GM19099 (cell line): ENCODE results near the gene TMEM238L.

Experiments
- POLR2A ChIP-seq: IDR thresholded peaks from 3 replicates; pipeline ENCODE4 v1.6.1; 2011; ENCODE audit warnings: low read depth; ENCODE audit not compliant: insufficient read length; ENCODE audit errors: extremely low read depth

TMEM238L gene

GRCh38 chr17:10814075-10814474 is 10.2 kb upstream of the TMEM238L start:
- no peak for TF ChIP-seq POLR2A

GRCh38 chr17:10812674-10813073 is 8.8 kb upstream of the TMEM238L start:
- no peak for TF ChIP-seq POLR2A

- TF ChIP-seq POLR2A: no peak
These were observed 5.7 kb upstream of the TMEM238L start for GRCh38 chr17:10809605-10810004.

- no peak for TF ChIP-seq POLR2A
These were observed 3.8 kb upstream of the TMEM238L start for GRCh38 chr17:10807704-10808128.

DNA sequence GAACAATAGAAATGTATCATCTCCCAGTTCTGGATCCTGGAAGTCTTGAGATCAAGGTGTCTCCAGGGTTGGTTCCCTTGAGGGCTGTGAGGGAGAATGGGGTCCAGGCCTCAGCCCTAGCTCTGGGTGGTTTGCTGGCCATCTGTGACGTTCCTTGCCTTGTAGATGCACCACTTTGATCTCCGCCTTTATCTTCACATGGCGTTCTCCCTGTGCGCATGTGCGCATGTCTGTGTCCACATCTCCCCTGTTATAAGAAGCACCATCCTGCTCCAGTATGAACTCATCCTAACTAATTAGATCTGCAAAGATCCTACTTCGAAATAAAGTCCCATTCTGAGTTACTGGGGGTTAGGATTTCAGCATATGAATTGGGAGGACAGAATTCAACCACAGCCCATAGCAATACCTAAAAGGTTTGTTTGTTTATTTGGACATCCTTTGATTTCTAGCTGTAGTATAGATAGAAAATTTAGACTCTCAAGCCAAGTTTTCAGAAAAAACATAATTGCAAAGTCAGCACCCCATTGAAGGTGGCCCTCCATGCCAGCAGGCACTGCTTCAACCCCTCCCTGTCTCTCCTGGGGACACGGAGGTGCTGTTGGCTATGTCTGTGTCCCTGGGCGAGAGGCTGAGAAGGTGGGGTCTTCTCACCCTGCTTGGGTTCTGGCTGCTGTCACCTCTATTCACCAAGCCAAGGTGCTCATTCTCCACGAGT is 2.8 kb upstream of the TMEM238L start:
- no peak for TF ChIP-seq POLR2A

DNA sequence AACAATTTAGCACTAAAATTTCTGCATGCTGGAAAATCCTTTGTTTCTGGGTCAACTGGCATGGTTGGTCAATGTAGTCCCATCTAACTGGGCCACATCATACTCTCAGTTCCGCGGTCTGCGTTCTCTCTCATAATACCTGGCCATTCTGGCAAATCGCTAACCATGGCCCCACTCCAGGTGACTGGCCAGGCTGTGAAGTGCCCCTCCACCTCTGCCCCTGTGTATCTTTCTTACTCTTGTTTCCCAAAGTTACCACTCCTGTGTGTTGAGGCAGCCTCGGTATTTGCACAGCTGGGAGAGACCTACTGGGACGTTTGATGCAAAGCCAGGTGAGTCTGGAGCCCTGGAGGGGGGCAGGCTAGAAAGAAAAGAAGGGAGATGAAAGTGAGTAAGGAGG is 2.0 kb upstream of the TMEM238L start:
- TF ChIP-seq POLR2A: no peak

DNA sequence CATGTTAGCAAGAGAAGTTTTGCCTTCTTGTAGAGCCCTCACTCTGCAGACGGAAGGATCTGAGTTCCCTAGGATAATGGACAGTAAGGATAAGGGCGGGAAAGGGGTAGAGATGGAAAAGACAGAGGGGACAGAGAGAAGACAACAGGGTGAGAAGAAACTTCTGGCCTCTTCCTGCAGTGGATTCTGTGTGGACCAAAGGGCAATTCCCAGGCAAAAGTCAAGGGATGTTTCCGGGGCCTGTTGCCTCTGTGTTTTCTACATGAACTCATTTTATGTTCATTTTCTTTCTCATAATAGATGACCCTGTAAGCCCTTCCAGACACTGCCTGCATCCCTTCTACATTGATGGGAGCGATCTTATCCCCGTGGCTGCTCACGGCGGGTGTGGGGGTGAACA is 647 bp upstream of the TMEM238L start:
- no peak for TF ChIP-seq POLR2A

GRCh38 chr17:10803350-10803749 is 549 bp downstream of the TMEM238L start:
- no peak for TF ChIP-seq POLR2A

DNA sequence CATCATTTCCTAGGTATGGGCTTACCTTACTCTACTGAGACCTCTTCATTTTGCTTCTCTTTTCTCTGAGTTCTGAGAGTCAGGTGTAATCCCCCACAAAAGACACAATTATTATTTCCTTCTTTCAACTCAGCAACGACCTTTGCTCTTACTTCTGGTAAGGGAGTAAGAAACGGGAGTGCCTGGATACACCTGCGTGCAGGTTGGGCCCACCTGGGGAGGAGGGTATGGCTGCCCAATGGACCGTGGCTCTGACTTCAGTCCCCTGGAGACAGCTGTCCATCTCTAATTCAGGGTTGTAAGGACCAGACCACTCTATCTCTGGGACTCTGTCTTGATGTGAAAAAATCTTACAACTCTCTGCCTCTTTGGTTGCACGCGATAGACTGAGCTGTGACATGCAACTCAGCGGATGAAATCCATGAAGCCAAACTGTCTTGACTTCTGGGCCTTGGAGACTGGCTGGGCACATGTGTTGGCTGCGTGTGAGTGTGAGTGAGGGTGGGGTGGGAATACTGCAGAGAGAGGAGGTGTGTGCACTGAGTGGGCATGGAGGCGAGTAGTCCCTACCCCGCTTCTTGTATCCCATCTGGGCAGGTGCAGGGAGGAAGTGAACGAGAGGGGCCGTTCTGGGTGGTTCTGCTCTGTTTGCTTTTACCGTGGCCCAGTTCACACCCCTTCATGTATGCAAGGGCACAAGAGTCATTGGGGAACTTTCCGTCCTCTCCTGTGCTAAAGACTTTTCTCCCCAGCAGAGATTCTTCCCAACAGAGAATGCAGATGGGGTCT is 1.2 kb downstream of the TMEM238L start:
- no peak for TF ChIP-seq POLR2A

DNA sequence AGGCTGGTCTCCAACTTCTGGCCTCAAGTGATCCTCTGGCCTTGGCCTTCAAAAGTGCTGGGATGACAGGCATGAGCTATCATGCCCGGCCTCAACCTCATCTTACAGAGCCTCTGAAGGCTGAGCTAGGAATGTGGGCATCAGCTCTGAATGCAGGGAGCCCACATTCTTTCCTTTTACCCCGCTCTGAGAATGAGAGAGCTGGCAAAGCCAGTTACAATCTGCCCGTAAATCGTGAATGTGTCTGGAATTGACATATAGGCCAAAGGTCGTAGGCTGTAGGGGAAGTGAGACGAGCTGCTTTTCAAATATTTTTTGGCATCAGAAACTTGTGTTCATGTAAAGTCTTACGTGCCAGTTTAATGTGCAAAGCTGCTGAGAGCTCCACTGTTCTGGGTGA is 4.5 kb downstream of the TMEM238L start:
- no peak for TF ChIP-seq POLR2A

DNA sequence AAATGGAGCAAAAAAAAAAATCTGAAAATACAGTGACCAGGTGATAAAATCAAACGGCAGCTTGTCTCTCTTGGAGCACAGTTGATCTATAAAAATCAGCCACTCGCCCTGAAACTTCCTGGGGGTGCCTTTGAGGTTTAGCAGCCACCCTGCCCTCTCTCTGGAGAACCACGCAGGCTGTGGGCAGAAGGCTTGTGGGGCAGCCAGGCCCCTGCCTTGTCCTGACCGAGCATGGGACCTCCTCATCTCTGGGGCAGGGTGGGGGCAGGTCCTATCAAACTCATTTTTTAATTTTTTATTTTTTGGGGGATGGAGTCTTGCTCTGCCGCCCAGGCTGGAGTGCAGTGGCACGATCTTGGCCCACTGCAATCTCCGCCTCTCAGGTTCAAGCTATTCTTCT is 5.0 kb downstream of the TMEM238L start:
- TF ChIP-seq POLR2A: no peak

GRCh38 chr17:10798332-10798749 is 5.6 kb downstream of the TMEM238L start:
- TF ChIP-seq POLR2A: no peak

GRCh38 chr17:10797476-10798328 is 6.2 kb downstream of the TMEM238L start:
- no peak for TF ChIP-seq POLR2A

DNA sequence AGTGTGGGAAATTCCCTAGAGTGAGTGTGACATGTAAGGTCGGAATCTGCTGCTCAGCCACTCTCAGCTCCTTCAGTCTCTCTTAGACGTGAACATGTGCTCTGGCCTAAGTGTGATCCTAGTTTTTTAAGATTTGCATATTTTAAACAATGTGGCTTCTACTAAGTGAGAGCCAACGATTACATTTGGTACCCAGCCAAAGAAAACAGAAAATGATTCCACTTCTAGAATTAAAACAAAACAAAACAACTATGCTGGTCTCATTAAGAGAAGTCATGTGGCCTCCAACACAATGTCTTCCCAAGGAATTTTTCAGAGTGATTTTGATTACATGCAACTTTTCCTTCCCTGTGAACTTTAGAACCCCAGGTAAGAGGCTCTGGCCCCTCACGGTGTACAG is 10.1 kb downstream of the TMEM238L start:
- TF ChIP-seq POLR2A: no peak

DNA sequence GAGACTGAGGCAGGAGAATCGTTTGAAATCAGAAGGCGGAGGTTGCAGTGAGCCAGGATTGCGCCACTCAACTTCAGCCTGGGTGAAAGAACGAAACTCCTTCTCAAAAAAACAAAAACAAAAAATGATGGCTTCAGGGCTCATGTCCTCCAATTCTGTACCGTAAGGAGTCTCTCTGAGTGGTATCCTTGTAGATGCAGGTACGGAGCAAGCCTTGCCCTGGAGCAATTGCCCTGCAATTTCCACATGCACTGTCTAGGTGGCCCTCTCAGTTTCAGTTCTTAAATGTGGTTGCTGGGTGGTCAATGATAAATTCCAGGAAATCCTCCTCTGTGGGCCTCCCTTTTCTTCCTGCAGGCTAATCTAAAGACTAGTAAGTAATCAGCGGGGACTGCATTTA is 10.6 kb downstream of the TMEM238L start:
- TF ChIP-seq POLR2A: no peak
